Stomach smooth muscle (tissue), 2 donors: ENCODE data around the gene COQ8A.

Experiments used
- H3K27ac ChIP-seq: one replicate; pipeline ENCODE4 v1.7.0; 2013; ENCODE audit warnings: mild to moderate bottlenecking, low read length, inconsistent platforms
- H3K27me3 ChIP-seq, 2 donors: one replicate each; pipeline ENCODE4 v1.7.0; 2013; ENCODE audit warnings: low read length in 2 of 2; ENCODE audit not compliant: insufficient read depth in 2 of 2, control insufficient read depth in 1 of 2
- H3K36me3 ChIP-seq, 2 donors: one replicate each; pipeline ENCODE4 v1.7.0; 2013; ENCODE audit warnings: low read length in 2 of 2; ENCODE audit not compliant: control insufficient read depth in 2 of 2, insufficient read depth in 2 of 2
- H3K4me1 ChIP-seq: one replicate; pipeline ENCODE4 v1.7.0; 2013; ENCODE audit warnings: low read length; ENCODE audit not compliant: control insufficient read depth, insufficient read depth
- H3K4me3 ChIP-seq, 2 donors: one replicate each; pipeline ENCODE4 v1.7.0; 2013; ENCODE audit warnings: low read length in 2 of 2
- H3K9ac ChIP-seq, 2 donors: one replicate each; pipeline ENCODE4 v1.7.0; 2013; ENCODE audit warnings: low read length in 2 of 2, mild to moderate bottlenecking in 1 of 2
- H3K9me3 ChIP-seq, 2 donors: one replicate each; pipeline ENCODE4 v1.7.0; 2013; ENCODE audit warnings: low read length in 2 of 2; ENCODE audit not compliant: control insufficient read depth in 2 of 2
- donor health status: healthy.
- donor health status: Pancreatic carcinoma.

COQ8A gene

DNA sequence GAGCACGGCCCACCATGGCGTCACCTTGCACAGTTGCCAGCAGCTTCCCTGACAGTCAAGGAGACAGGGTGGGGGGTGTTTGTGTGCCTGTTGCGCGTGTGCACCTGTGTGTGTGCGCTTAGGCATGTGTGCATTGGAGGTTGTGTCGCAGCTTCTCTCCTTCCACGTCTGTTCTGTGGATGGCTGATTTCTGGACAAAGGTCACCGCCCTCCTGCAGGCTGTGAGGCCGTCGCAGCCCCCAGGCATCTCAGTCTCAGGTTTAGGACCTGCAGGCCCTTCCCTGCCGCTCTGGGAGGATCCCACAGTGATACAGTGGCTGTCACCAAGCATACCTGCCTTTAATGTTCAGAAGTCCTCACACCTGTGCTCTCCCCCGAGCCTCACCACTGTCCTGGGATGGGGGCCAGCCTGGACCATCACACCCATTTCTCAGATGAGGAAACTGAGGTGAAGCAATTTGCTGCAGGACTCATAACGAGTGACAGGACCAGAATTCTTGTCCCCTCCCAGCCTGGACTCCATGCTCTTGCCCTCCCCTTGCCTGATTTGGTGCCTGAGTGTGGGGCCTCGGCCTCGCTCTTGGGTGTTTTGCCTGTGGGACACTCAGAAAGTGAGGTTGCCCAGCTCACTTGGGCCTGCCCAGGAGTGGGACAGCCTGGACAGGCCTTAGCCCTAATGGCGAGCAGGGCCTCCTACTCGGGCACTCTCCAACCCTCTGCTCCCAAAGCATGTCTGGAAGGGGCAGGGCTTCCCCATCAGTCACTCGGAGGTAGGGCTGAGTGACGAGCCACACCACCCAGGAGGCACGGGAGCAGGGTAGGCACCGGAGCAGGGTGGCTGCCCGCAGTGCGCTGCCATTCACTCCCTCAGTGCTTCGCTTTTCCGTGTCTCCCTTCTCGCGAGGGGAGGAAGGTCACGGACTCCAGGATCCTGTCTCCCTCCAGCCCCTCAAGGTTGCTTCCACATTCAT, 22.6 kb downstream of the COQ8A start:
- Histone ChIP-seq H3K9ac (no peak overlapping the region), H3K36me3 (peaks cover 0 to 16% of the 10 kb centered on the region in 2 donors), H3K9me3 (no peaks in the 10 kb centered on the region), H3K27me3 (no peaks in the 10 kb centered on the region), H3K4me1 (peaks cover 7% of the 10 kb centered on the region), H3K27ac (no peak overlapping the region), H3K4me3 (no peak overlapping the region)

DNA sequence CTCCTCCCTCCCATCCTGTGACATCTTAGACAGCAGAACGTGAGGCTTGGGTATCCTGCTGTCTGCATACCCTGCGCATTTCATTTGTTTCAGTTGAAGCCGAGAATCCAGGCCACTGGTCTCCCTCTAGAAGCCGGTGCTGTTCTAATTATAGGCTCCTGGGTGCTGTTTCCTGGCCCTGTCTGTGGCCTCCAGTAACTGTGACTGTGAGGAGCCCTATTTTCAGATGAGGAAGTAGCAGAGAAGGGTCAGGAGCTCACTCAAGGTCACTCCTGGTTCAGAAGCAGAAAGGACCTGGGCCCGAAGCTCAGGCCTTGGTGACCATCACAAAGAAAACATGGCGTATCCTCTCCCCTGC, 24.0 kb downstream of the COQ8A start:
- Histone ChIP-seq H3K4me3 (no peak overlapping the region), H3K27ac (peak overlapping the region; percentile 24), H3K4me1 (peaks cover 7% of the 10 kb centered on the region)

DNA sequence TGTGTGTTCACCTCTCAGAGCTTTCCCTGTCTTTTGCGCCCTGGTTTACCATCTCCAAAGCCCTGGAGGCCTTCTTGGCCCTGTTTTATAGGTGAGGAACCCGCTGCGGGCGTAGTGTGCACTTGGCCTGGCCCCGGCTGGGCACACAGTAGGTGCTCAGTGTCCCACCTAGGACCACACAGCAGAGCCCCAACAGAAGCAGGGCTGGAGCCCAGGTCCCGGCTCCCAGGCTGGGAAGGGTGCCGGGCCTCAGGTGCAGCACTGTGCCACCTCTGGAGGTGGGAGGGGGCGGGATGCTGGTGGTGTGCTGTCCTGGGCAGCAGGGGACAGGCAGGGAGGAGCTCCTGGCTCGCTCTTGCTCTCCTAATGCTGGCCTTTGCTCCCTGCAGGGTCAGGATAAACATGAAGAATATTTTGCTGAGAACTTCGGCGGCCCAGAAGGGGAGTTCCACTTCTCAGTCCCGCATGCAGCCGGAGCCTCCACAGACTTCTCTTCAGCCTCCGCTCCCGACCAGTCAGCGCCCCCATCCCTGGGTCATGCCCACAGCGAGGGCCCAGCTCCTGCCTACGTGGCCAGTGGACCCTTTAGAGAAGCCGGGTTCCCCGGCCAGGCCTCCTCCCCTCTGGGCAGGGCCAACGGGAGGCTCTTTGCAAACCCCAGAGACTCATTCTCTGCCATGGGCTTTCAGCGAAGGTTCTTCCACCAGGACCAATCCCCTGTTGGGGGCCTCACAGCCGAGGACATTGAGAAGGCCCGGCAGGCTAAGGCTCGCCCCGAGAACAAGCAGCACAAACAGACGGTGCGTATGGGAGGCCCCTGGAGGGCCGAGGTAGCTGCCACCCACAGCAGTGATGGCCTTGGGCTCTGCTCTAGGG, 24.8 kb downstream of the COQ8A start:
- Histone ChIP-seq H3K27ac (peak overlapping the region; percentile 6), H3K9ac (no peak overlapping the region), H3K4me1 (peaks cover 7% of the 10 kb centered on the region), H3K4me3 (no peak overlapping the region), H3K9me3 (no peaks in the 10 kb centered on the region), H3K27me3 (no peaks in the 10 kb centered on the region), H3K36me3 (peaks cover 0 to 16% of the 10 kb centered on the region in 2 donors)

More for the DNA sequence above, 24.0 kb downstream of the COQ8A start:
- no peaks in the 10 kb centered on the region for H3K9me3 ChIP-seq
- H3K9ac ChIP-seq, result peak overlapping the region in 1 of 2 donors; percentile 18
- H3K36me3 ChIP-seq, result peaks cover 0 to 16% of the 10 kb centered on the region in 2 donors
- H3K27me3 ChIP-seq, result no peaks in the 10 kb centered on the region

DNA sequence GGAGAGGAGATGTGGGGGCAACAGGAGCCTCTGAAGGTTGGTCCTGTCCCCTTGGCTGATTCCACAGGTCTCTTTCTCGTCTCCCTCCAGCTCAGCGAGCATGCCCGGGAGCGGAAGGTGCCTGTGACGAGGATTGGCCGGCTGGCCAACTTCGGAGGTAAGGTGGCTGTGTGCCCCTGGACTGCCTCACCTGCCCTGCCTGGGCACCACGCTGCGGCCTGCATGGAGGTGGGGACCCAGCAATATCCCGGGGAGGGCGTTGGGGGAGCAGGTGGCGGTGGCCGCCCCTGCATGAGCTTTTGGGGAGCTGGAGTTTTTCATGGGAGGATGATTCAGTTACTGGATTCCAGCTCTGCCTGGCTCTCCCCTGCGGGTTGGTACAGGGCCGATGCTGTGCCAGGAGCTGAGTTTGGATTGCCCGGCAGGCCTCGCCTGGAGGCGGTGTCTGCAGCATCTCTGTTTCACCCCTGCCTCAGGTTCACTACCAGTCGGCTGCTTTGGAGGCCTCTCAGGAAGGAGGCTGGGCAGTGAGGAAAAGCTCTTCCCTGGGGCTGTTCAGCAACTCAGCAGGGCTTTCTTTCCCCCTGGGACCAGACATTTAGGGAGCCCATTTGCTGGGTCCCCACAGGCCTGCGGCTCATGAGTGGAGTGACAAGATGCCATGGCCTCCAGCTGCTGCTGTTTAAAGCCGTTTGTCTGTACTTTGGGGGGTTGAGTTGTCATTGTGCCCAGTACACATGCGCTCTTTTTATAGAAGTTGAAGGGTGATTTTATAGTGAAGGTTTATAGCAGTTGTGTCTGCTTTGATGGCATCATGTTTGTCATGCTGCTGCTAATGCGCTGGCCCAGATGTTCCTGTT, 25.7 kb downstream of the COQ8A start:
- H3K4me3 ChIP-seq, result no peak overlapping the region
- peaks cover 0 to 18% of the 10 kb centered on the region in 2 donors for H3K36me3 ChIP-seq
- H3K27ac ChIP-seq, result no peak overlapping the region
- H3K9me3 ChIP-seq, result no peaks in the 10 kb centered on the region
- H3K4me1 ChIP-seq, result peaks cover 7% of the 10 kb centered on the region
- no peak overlapping the region for H3K9ac ChIP-seq
- H3K27me3 ChIP-seq, result no peaks in the 10 kb centered on the region

GRCh38 chr1:226966683-226967082, 26.6 kb downstream of the COQ8A start:
- Histone ChIP-seq H3K27me3 (no peaks in the 10 kb centered on the region), H3K27ac (no peak overlapping the region), H3K4me3 (no peak overlapping the region), H3K9ac (no peak overlapping the region), H3K9me3 (no peaks in the 10 kb centered on the region), H3K4me1 (peaks cover 7% of the 10 kb centered on the region), H3K36me3 (peaks cover 0 to 18% of the 10 kb centered on the region in 2 donors)

- H3K9ac ChIP-seq, result no peak overlapping the region
- no peak overlapping the region for H3K27ac ChIP-seq
- peaks cover 7% of the 10 kb centered on the region for H3K4me1 ChIP-seq
- peaks cover 3 to 18% of the 10 kb centered on the region in 2 donors for H3K36me3 ChIP-seq
- H3K9me3 ChIP-seq, result peaks cover 0 to 3% of the 10 kb centered on the region in 2 donors
- no peak overlapping the region for H3K4me3 ChIP-seq
- no peaks in the 10 kb centered on the region for H3K27me3 ChIP-seq
Observed at GRCh38 chr1:226967665-226968064, 27.6 kb downstream of the COQ8A start.

DNA sequence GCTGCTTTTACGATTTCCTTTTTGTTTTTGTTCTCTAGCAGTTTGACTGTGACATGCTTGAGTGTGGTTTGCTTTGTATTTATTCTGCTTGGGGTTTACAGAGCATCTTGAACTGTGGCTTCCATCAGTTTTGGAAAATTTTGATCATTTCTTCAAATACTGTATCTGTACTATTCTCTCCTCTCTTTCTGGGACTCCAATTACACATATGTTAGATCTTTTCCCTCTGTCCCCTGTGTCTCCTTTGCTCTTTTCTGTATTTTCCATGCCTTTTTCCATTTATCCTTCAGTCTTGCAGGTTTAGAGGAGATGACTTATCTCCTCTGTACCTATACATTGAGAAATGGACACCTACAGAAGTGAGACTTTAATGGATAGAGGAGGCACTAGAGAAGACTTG, 31.7 kb downstream of the COQ8A start:
- peaks cover 0 to 3% of the 10 kb centered on the region in 2 donors for H3K9me3 ChIP-seq
- H3K27me3 ChIP-seq, result no peaks in the 10 kb centered on the region
- no peak overlapping the region for H3K9ac ChIP-seq
- H3K27ac ChIP-seq, result no peak overlapping the region
- H3K4me1 ChIP-seq, result peaks cover 30% of the 10 kb centered on the region
- no peak overlapping the region for H3K4me3 ChIP-seq
- H3K36me3 ChIP-seq, result peaks cover 2 to 3% of the 10 kb centered on the region in 2 donors

DNA sequence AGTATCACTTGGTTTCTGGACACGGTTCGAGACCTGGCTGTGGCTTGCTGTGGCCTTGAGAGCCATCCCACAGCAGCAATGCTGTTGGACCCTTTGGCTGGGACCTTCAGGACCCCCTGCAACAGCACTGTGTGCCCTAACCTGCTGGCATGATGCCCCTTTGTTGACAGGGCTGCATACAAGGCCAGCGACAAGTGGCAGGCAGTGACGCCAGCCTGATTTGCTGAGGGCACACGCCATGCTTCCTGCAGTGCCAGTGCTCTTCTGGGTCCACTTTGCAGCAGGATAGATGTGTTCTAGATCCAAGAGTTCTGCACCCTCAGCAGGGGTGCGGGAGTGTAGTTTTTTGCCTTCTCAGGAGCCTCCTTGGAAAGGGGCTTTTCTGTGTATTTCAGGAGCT, 32.8 kb downstream of the COQ8A start:
- H3K27me3 ChIP-seq, result no peaks in the 10 kb centered on the region
- H3K9me3 ChIP-seq, result peaks cover 0 to 3% of the 10 kb centered on the region in 2 donors
- peak overlapping the region in 1 of 2 donors; percentile 40 for H3K4me3 ChIP-seq
- H3K9ac ChIP-seq, result no peak overlapping the region
- peak overlapping the region; percentile 97 for H3K27ac ChIP-seq
- H3K36me3 ChIP-seq, result peaks cover 2 to 7% of the 10 kb centered on the region in 2 donors
- H3K4me1 ChIP-seq, result peaks cover 30% of the 10 kb centered on the region

GRCh38 chr1:226973371-226973897, 33.3 kb downstream of the COQ8A start:
- Histone ChIP-seq H3K27ac (peak overlapping the region; percentile 97), H3K9ac (peak overlapping the region; percentile 62 to 64), H3K36me3 (peaks cover 2 to 12% of the 10 kb centered on the region in 2 donors), H3K27me3 (no peaks in the 10 kb centered on the region), H3K4me1 (peaks cover 30% of the 10 kb centered on the region), H3K9me3 (peaks cover 0 to 3% of the 10 kb centered on the region in 2 donors), H3K4me3 (peak overlapping the region in 1 of 2 donors; percentile 47)
